Coronary artery (tissue), 2 donors: ENCODE data around the gene KRT84.

Experiments
- DNase-seq: peaks from one replicate; pipeline ENCODE4 v3.0.0-alpha.2; 2017; ENCODE audit warnings: low spot score
- H3K27ac ChIP-seq, 2 donors: fragments of 200-600 bp; sonication (generic); one replicate each; pipeline ENCODE4 v1.5.1; 2016 to 2019
- H3K4me3 ChIP-seq: fragments of 200-600 bp; sonication (generic); 2 replicates; pipeline ENCODE4 v1.5.1; 2016; ENCODE audit warnings: mild to moderate bottlenecking, moderate library complexity
- TF ChIP-seq, protein P1 (sequence below): fragments of 200-600 bp; sonication (generic); IDR thresholded peaks from one replicate; pipeline ENCODE4 v1.5.1; 2019; ENCODE audit warnings: antibody characterized with exemption

Gene KRT84

GRCh38 chr12:52407918-52408317, 22.5 kb upstream of the KRT84 start:
- Histone ChIP-seq H3K4me3 (no peak overlapping the region), H3K27ac (no peak overlapping the region)
- TF ChIP-seq, protein P1, sequence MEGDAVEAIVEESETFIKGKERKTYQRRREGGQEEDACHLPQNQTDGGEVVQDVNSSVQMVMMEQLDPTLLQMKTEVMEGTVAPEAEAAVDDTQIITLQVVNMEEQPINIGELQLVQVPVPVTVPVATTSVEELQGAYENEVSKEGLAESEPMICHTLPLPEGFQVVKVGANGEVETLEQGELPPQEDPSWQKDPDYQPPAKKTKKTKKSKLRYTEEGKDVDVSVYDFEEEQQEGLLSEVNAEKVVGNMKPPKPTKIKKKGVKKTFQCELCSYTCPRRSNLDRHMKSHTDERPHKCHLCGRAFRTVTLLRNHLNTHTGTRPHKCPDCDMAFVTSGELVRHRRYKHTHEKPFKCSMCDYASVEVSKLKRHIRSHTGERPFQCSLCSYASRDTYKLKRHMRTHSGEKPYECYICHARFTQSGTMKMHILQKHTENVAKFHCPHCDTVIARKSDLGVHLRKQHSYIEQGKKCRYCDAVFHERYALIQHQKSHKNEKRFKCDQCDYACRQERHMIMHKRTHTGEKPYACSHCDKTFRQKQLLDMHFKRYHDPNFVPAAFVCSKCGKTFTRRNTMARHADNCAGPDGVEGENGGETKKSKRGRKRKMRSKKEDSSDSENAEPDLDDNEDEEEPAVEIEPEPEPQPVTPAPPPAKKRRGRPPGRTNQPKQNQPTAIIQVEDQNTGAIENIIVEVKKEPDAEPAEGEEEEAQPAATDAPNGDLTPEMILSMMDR = no peak
- DNase-seq = no peak

DNA sequence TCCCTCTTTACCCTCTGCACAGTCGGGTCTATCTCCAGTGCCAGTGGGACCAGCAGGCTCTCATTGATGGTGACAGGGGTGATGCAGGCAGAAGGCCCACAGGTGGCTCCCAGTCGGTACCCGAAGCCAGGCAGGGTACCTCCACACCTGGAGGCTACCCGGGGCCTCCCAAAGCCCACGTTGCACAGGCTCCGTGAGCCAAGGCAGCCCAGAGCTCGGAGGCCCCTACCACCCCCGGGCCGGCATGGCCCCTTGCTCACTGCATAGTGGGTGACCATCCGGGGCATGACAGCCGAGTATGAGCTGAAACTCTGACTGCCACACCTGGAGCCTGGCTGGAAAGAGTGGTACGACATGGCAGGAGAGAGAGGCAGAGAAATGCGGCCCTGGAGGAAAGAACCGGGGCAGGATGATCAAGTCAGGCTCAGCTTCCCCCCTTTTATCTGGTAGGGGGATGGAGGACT, 20.5 kb upstream of the KRT84 start, which contains the start of gene KRT82:
Gene KRT82 (minus strand): TSS at position 414 of the 464 bp plus-strand sequence. CDS start 58 bp downstream, at position 356.
- Histone ChIP-seq H3K27ac (no peak within 1 kb of the TSS), H3K4me3 (no peak within 1 kb of the TSS)
- DNase-seq = no peak
- TF ChIP-seq, protein P1 = no peak

GRCh38 chr12:52404951-52405350, 19.5 kb upstream of the KRT84 start:
- Histone ChIP-seq H3K27ac (no peak overlapping the region), H3K4me3 (no peak overlapping the region)
- DNase-seq = no peak
- TF ChIP-seq, protein P1 = no peak

GRCh38 chr12:52403561-52403960, 18.1 kb upstream of the KRT84 start:
- Histone ChIP-seq H3K27ac (no peak overlapping the region), H3K4me3 (no peak overlapping the region)
- no peak for DNase-seq
- TF ChIP-seq, protein P1 = no peak

- TF ChIP-seq, protein P1 = no peak
- Histone ChIP-seq H3K27ac (no peak overlapping the region), H3K4me3 (no peak overlapping the region)
- DNase-seq = no peak
These were observed 17.6 kb upstream of the KRT84 start for GRCh38 chr12:52402873-52403540.

- Histone ChIP-seq H3K27ac (no peak overlapping the region), H3K4me3 (no peak overlapping the region)
- TF ChIP-seq, protein P1 = no peak
- no peak for DNase-seq
These were observed 16.9 kb upstream of the KRT84 start for GRCh38 chr12:52402377-52402776.

GRCh38 chr12:52401926-52402325, 16.5 kb upstream of the KRT84 start:
- no peak overlapping the region for H3K4me3 ChIP-seq
- TF ChIP-seq, protein P1 = no peak
- H3K27ac ChIP-seq = no peak overlapping the region
- DNase-seq = no peak
